Parathyroid adenoma (tissue), 2 donors: ENCODE measurements around the gene MSLN.
"Not testable (repeated sequence)": the region's sequence is repeated elsewhere in the genome, so short reads cannot be mapped to it uniquely, and the experiment has no call there.

Source experiments
- H2AFZ ChIP-seq: fragments of 300-600 bp; sonication (generic); one replicate; pipeline ENCODE4 v1.7.0; 2017; ENCODE audit warnings: antibody characterized with exemption, mild to moderate bottlenecking
- H3K27ac ChIP-seq: fragments of 300-600 bp; sonication (generic); one replicate; pipeline ENCODE4 v1.7.0; 2017
- H3K27me3 ChIP-seq: fragments of 300-600 bp; sonication (generic); one replicate; pipeline ENCODE4 v1.7.0; 2017; ENCODE audit warnings: low read length; ENCODE audit not compliant: control insufficient read depth, insufficient read depth
- H3K36me3 ChIP-seq: fragments of 300-600 bp; sonication (generic); one replicate; pipeline ENCODE4 v1.7.0; 2017; ENCODE audit warnings: low read length; ENCODE audit not compliant: control insufficient read depth, insufficient read depth
- H3K4me1 ChIP-seq: fragments of 300-600 bp; sonication (generic); one replicate; pipeline ENCODE4 v1.7.0; 2017; ENCODE audit warnings: control low read depth
- H3K4me2 ChIP-seq: fragments of 300-600 bp; sonication (generic); one replicate; pipeline ENCODE4 v1.7.0; 2017; ENCODE audit warnings: low read length
- H3K4me3 ChIP-seq: fragments of 300-600 bp; sonication (generic); one replicate; pipeline ENCODE4 v1.7.0; 2017; ENCODE audit warnings: low read depth, low read length
- H3K79me2 ChIP-seq: fragments of 300-600 bp; sonication (generic); one replicate; pipeline ENCODE4 v1.7.0; 2017; ENCODE audit warnings: control low read depth
- H3K9ac ChIP-seq: fragments of 300-600 bp; sonication (generic); one replicate; pipeline ENCODE4 v1.7.0; 2017; ENCODE audit warnings: mild to moderate bottlenecking
- H3K9me3 ChIP-seq: fragments of 300-600 bp; sonication (generic); one replicate; pipeline ENCODE4 v1.7.0; 2017; ENCODE audit warnings: low read length; ENCODE audit not compliant: control insufficient read depth
- CTCF ChIP-seq: fragments of 300-600 bp; sonication (generic); IDR thresholded peaks from one replicate; pipeline ENCODE4 v1.7.0; 2017; ENCODE audit warnings: antibody characterized with exemption, mild to moderate bottlenecking
- donor health status: primary hyperparathyroidism.

MSLN gene

GRCh38 chr16:751152-752006 is 9.2 kb upstream of the MSLN start:
- Histone ChIP-seq H2AFZ (no peak overlapping the region), H3K27me3 (no peaks in the 10 kb centered on the region), H3K9ac (no peak overlapping the region), H3K4me1 (no peaks in the 10 kb centered on the region), H3K36me3 (no peaks in the 10 kb centered on the region), H3K4me2 (no peak overlapping the region), H3K79me2 (no peaks in the 10 kb centered on the region), H3K4me3 (no peak overlapping the region), H3K27ac (no peak overlapping the region), H3K9me3 (no peaks in the 10 kb centered on the region)
- no peak for TF ChIP-seq CTCF

- H2AFZ ChIP-seq = no peak overlapping the region
- no peaks in the 10 kb centered on the region for H3K4me1 ChIP-seq
- H3K79me2 ChIP-seq = no peaks in the 10 kb centered on the region
- H3K4me3 ChIP-seq = no peak overlapping the region
- no peak overlapping the region for H3K9ac ChIP-seq
- no peaks in the 10 kb centered on the region for H3K36me3 ChIP-seq
- H3K27me3 ChIP-seq = no peaks in the 10 kb centered on the region
- no peak for TF ChIP-seq CTCF
- no peak overlapping the region for H3K27ac ChIP-seq
- no peak overlapping the region for H3K4me2 ChIP-seq
- no peaks in the 10 kb centered on the region for H3K9me3 ChIP-seq
Measured at GRCh38 chr16:752007-752312, 8.6 kb upstream of the MSLN start.

GRCh38 chr16:754121-754607 is 6.4 kb upstream of the MSLN start:
- H3K27ac ChIP-seq, H3K4me3 ChIP-seq, H3K9ac ChIP-seq, H3K4me2 ChIP-seq, H3K4me1 ChIP-seq, H3K36me3 ChIP-seq, H3K27me3 ChIP-seq, H3K79me2 ChIP-seq, H2AFZ ChIP-seq, H3K9me3 ChIP-seq: not testable (repeated sequence)

- no peak overlapping the region for H3K4me2 ChIP-seq
- no peaks in the 10 kb centered on the region for H3K4me1 ChIP-seq
- no peak overlapping the region for H3K27ac ChIP-seq
- no peaks in the 10 kb centered on the region for H3K36me3 ChIP-seq
- no peak overlapping the region for H3K4me3 ChIP-seq
- no peaks in the 10 kb centered on the region for H3K27me3 ChIP-seq
- no peak overlapping the region for H3K9ac ChIP-seq
- H3K79me2 ChIP-seq = no peaks in the 10 kb centered on the region
- H3K9me3 ChIP-seq = no peaks in the 10 kb centered on the region
- TF ChIP-seq CTCF = no peak
- H2AFZ ChIP-seq = no peak overlapping the region
Measured at GRCh38 chr16:754656-755055, 5.9 kb upstream of the MSLN start.

DNA sequence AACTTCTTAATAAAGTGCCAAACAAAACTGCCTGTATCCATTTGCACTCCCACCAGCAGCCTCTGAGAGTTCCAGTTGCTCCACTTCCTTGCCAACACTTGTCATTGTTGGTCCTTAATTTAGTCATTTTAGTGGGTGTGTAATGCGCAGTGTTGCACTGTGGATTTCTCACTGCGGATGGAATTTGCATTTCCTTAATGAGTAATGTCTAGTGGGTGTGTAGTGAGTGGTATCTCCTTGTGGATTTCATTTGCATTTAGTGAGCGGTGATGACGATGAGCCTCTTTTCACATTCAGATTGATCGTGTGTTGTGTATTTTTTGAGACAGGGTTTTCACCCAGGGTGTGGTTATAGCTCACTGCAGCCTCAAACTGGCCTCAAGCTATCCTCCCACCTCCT is 4.1 kb upstream of the MSLN start:
- no peaks in the 10 kb centered on the region for H3K4me1 ChIP-seq
- H3K36me3 ChIP-seq = no peaks in the 10 kb centered on the region
- H3K27ac ChIP-seq = no peak overlapping the region
- H3K27me3 ChIP-seq = no peaks in the 10 kb centered on the region
- no peak overlapping the region for H2AFZ ChIP-seq
- no peak for TF ChIP-seq CTCF
- no peaks in the 10 kb centered on the region for H3K9me3 ChIP-seq
- H3K4me2 ChIP-seq = no peak overlapping the region
- H3K79me2 ChIP-seq = no peaks in the 10 kb centered on the region
- no peak overlapping the region for H3K4me3 ChIP-seq
- no peak overlapping the region for H3K9ac ChIP-seq
